ENCODE measurements around the gene CAMSAP2. TPM values are rescaled to one million over a fixed set of nuclear protein-coding genes. Genes with fewer than 3 reads are reported as not detected.

The CAMSAP2 gene
- total and polyA plus RNA-seq, 2 of the 8 experiments (the other 6 are each of a cell fraction or from before 2014, with no cell fraction given) = 4.2 to 27.6 TPM

GRCh38 chr1:200895443-200895789 is 156.7 kb downstream of the CAMSAP2 start:
- Histone ChIP-seq H2BK12ac (ENCODE audit: low read depth, low read length) (peak overlapping the region; percentile 75; the same call in 1 of the 2 replicates), H3K79me1 (ENCODE audit: low read depth, low read length) (peaks cover 25% of the 10 kb centered on the region), H3K4me2 (ENCODE audit: insufficient read depth in 1 of 2, low read depth in 2 of 2, low read length in 2 of 2) (peak overlapping the region; percentile 37 to 95; a peak in 3 of 4 replicates), H3K14ac (ENCODE audit: insufficient read length) (no peak overlapping the region), H4K91ac (replicated peaks; ENCODE audit: insufficient read length, low read length) (no peak overlapping the region), H3K56ac (replicated peaks; ENCODE audit: insufficient read length, low read depth, low read length) (no peak overlapping the region), H3K27ac (ENCODE audit: low read depth, low read length) (peak overlapping the region; percentile 33; the same call in 1 of the 2 replicates), H3K23me2 (ENCODE audit: low read depth, low read length) (peaks cover 8% of the 10 kb centered on the region), H2BK15ac (ENCODE audit: low read length) (no peak overlapping the region), H3K27me3 (replicated peaks in 1 of 4; ENCODE audit: control insufficient read depth in 3 of 4, extremely low read depth in 1 of 4, insufficient read depth in 3 of 4, low read length in 3 of 4) (no peaks in the 10 kb centered on the region), H4K5ac (ENCODE audit: insufficient read length, low read depth, low read length) (no peak overlapping the region), H2BK5ac (ENCODE audit: low read depth, low read length) (peak overlapping the region; percentile 53; the same call in 1 of the 2 replicates), H3K4ac (replicated peaks; ENCODE audit: insufficient read length, low read depth, low read length) (no peak overlapping the region), H3K4me3 (ENCODE audit: extremely low read depth in 1 of 4, insufficient read depth in 2 of 4, low read depth in 3 of 4, low read length in 4 of 4) (peak overlapping the region in 1 of 4 experiments; percentile 28; a peak in 2 of 8 replicates), H3K18ac (ENCODE audit: extremely low read depth, low read length) (peak overlapping the region; percentile 48; the same call in 1 of the 2 replicates), H2AK5ac (ENCODE audit: low read depth, low read length) (no peak overlapping the region), H4K20me1 (replicated peaks in 1 of 2; ENCODE audit: control insufficient read depth in 1 of 2, insufficient read depth in 2 of 2, low read length in 2 of 2) (peaks cover 9 to 17% of the 10 kb centered on the region in 2 experiments), H4K8ac (ENCODE audit: extremely low read depth, insufficient read depth, low read length) (no peak overlapping the region; the same call in 1 of the 2 replicates), H2AFZ (ENCODE audit: low read length) (no peak overlapping the region), H2BK120ac (replicated peaks; ENCODE audit: low read depth, low read length) (no peak overlapping the region), H3K36me3 (ENCODE audit: control insufficient read depth in 2 of 4, insufficient read depth in 4 of 4, low read length in 3 of 4) (peaks cover 4 to 27% (median 16%) of the 10 kb centered on the region in 4 experiments; a peak in 7 of 8 replicates), H3K79me2 (ENCODE audit: control insufficient read depth in 1 of 2, insufficient read depth in 2 of 2, low read length in 2 of 2) (peaks cover 3 to 58% of the 10 kb centered on the region in 2 experiments), H3K23ac (ENCODE audit: insufficient read length) (no peak overlapping the region), H2BK20ac (ENCODE audit: low read length) (no peak overlapping the region), H3K9ac (replicated peaks in 1 of 4; ENCODE audit: extremely low read depth in 1 of 4, low read depth in 3 of 4, low read length in 3 of 4) (no peak overlapping the region), H3K9me3 (ENCODE audit: insufficient read depth in 2 of 2, low read depth in 1 of 2, low read length in 1 of 2) (no peaks in the 10 kb centered on the region), H3K4me1 (replicated peaks in 1 of 4; ENCODE audit: control insufficient read depth in 3 of 4, insufficient read depth in 4 of 4, low read length in 3 of 4) (peaks cover 15 to 40% (median 30%) of the 10 kb centered on the region in 4 experiments)
- FAIRE-seq (no peak), DNase-seq (ENCODE audit: low read depth in 1 of 2, low spot score in 2 of 2) (no peak)
- ChIA-PET POLR2A (ENCODE audit: partially characterized antibody) (interaction anchor here (0.9 to 11.2 kb wide), 6 partner anchors 11 to 128 kb away, joined by 4 to 208 read pairs (median 18); partner anchors contain the start of genes GPR25 and KIF21B), CTCF (ENCODE audit: partially characterized antibody) (interaction anchor here (0.8 to 8.6 kb wide), 7 partner anchors 9 to 176 kb away, joined by 3 to 47 read pairs (median 5); no protein-coding TSS in a partner anchor)
- 88% methylated on average over 8 of the region's 8 CpGs; no CpG with 5 or more reads in 1 of the 2 experiments for WGBS, 2 experiments (ENCODE audit: extremely low coverage in 1 of 2, insufficient coverage in 1 of 2, insufficient read length in 1 of 2, insufficient replicate concordance in 2 of 2, low coverage in 1 of 2, low lambda C conversion rate in 2 of 2, missing lambda C conversion rate in 1 of 2)
- TF ChIP-seq CREB1 (IDR thresholded peaks at IDR 0.05) (no peak), GTF2F1 (IDR thresholded peaks at IDR 0.05; ENCODE audit: borderline replicate concordance, low read depth, low read length) (no peak), EP300 (IDR thresholded peaks at IDR 0.05; ENCODE audit: borderline replicate concordance in 1 of 2, low read depth in 2 of 2, low read length in 2 of 2) (no peak), POU5F1 (IDR thresholded peaks at IDR 0.05; ENCODE audit: low read depth, low read length) (no peak), TCF12 (IDR thresholded peaks at IDR 0.05; ENCODE audit: low read depth, low read length) (no peak), SP2 (IDR thresholded peaks at IDR 0.05; ENCODE audit: low read length) (no peak), POLR2A (IDR thresholded peaks at IDR 0.05; ENCODE audit: control extremely low read depth in 1 of 2, low read depth in 2 of 2, low read length in 2 of 2) (no peak), KDM4A (IDR thresholded peaks at IDR 0.05; ENCODE audit: low read depth, low read length, severe bottlenecking) (no peak), KDM5A (IDR thresholded peaks at IDR 0.05; ENCODE audit: low read length) (no peak), RXRA (IDR thresholded peaks at IDR 0.05; ENCODE audit: insufficient read depth, low read depth, low read length) (no peak), TBP (IDR thresholded peaks at IDR 0.05; ENCODE audit: low read depth, low read length) (no peak), CTBP2 (IDR thresholded peaks at IDR 0.05; ENCODE audit: borderline replicate concordance, insufficient read depth, insufficient read length, low read length) (no peak), EGR1 (IDR thresholded peaks at IDR 0.05; ENCODE audit: borderline replicate concordance, low read depth, low read length) (no peak), RBBP5 (IDR thresholded peaks at IDR 0.05; ENCODE audit: borderline replicate concordance, low read depth, low read length) (no peak)
